MV-4-11 (cell line): ENCODE results near the gene CTNNA2.

Experiments used
- DNase-seq: peaks from one replicate; lab custom pipeline; 2025; lab: John Stamatoyannopoulos, UW

Gene CTNNA2

DNA sequence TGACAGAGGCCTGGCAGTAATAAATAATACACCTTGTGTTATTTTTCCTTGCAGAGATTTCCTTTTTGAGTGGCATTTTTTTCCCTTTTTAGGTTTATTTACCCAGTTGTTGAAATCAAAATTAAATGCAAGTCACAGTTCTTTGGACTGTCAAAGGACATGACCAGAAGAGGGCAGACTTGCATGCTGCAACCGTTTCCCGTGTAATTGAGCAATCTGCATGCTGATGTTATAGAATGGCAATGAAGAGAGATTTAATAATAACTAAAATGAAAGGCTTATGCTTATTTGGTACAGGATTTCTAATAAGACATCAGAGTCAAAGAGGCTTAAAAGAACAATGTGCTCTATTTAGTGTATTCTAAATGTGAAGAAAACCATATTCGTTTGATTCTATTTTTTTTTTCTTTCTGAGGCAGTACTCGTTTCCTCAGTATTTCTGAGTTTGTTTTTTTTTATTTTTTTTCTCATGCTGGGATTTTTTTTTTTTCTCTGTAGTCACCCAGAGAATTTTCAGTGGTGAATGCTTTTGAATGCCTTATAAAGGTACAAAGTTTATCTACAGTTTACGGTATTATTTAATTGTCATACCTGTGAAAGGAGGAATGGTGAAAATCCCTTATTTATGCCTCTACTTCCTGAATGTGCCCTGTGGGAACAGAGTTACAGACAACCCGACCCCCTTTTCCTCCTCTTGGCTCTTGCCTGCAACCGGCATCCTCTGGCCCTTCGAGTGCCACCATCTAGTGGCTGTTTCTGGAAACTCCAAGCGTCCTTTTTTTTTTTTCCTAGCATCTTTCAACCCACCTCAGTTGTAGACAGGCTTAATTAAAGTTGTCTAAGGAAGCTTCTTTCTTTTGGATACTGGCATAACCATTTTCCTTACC, 423.2 kb downstream of the CTNNA2 start:
- DNase-seq, result peak; percentile 41

DNA sequence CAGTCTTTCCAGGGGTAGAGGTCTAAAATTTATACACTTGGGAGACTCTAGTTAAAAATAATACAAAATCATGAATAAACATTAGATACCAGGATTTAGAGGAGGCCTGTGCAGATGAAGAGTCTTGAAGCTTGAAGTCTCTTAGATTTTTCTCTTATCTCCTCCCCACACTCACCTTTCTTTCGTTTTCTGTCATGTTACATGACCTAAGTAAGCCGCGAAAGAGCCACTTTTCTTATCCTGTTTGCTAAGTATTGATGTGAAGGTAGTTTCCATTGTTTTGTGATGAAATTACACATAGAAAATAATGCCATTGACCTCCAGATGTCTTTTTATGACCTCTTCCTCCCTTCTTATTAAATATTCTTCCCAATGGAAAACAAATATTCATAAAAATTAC, 423.9 kb downstream of the CTNNA2 start:
- no peak for DNase-seq

DNA sequence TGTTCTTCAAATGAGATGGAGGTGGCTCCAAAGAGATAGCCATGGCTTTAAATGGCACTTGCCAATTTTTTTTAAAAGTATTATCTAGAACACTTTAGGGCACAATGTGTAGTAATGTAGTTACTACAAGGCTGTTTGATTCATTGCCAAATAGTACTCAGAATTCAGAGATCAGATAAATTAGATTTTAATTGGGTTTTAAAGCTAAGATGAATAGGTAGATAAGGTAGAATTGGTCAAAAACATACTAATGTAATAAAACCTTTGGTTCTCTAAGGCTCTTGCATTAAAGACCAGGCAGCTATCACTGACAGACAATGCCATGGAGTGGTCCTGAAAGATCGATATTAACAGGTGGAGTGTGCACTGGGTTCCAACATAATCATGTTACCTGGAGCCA, 425.8 kb downstream of the CTNNA2 start:
- DNase-seq, result no peak

DNA sequence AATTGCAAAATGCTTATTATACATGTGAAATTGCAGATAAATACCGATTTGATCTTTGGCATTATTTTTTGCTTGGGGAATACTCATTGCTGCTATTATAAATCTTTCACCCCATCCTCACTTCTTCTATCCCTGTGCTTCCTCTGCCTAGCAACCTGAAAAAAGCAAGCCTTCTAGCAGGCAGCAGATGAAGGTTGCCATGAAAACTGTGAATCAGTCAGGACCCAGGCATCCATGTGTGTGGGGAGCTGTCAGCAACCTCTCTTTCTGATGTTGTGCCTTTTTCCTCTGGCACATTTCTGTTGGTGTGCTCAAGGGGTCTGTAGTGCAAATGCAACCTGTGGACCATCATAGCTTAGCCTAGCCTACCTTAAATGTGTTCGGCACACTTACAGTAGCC, 427.5 kb downstream of the CTNNA2 start:
- no peak for DNase-seq

DNA sequence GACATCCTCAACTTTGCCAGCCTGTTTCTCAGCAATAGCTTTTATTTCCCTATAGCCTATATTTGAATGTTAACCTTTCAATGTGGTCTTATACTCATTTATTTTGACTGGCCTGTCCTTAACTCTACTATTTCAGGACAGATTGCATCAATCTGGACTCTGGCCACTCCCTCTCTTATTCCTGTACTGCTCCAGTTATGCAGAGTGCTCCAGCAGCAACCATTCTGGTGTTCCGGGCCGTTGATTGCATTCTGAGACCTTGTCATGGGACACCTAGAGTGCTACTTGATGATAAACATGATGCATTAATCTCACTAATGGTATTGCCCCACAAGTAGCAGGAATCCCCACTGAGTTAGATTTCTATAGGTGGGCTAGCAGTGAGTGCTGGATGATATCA, 428.3 kb downstream of the CTNNA2 start:
- DNase-seq, result no peak

DNA sequence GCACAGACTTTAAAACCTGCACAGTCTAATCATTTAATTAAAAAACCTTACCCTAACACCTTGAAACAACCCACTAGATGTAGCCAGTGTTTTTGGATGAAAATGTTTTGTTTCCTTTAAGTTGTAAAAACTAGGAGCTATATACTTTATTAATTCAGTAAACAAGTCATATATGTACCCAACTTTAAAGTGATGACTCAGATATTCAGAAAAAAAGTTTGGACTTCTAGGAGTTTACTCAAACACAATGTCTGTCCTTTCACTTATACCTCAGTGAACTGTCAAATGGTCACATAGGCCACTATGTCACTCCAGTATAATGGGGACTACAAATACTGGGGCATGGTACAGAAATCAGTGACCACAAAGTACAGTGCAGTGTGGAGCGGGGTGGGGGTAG, 431.4 kb downstream of the CTNNA2 start:
- DNase-seq, result no peak

DNA sequence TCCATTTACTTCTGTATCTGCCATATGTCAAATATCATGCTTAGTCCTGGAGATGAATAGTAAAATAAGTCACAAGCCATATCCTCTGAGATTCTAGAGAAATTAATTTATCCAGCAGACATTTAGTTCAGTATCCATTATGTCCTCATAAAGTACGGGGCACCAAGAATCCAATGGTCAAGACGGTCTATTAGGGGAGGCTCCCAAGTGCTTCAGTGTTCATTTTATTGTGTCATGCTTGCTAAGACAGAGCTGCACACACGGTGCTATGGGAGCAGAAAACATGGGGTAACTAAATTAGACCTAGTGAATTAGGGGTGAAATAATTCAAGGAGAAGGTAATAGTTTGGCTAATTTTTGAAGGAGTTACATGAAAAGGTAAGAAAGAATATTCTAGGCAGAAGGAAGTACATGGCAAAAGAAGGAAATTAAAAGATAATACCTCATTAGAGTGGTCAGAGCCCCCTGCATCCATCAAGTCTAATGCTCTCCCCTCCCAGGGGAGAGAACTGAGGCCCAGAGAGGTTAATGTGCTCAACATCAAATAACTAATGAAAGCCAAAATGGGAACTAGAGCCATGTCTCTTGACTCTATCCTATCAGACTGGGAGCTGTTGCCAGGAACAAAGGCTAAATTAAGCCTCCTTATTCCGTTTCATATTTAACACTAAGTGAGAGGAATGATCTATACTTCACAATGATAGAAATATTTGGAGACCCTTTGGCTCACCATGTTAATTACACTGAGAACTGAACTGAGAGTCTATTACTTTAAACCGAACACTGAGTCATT, 433.0 kb downstream of the CTNNA2 start:
- no peak for DNase-seq

DNA sequence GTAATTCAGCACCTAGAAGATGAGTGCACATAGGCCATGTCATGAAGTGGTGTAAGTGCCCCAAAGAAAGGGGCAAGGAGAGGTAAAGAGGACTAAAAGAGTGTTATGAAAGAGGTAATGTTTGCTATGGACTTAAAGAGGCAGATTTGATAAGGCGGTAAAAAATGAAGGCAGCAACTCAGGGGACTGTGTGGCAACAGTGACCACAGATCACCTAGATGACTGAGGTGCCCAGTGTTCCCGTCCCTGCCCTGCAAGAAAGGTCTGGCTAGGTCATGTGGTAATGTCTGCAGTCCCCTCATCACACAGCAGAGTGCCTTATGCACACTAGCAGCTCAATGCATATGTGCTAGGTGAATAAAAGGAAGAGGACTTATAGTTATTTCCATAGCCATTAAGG, 434.9 kb downstream of the CTNNA2 start:
- DNase-seq, result no peak

DNA sequence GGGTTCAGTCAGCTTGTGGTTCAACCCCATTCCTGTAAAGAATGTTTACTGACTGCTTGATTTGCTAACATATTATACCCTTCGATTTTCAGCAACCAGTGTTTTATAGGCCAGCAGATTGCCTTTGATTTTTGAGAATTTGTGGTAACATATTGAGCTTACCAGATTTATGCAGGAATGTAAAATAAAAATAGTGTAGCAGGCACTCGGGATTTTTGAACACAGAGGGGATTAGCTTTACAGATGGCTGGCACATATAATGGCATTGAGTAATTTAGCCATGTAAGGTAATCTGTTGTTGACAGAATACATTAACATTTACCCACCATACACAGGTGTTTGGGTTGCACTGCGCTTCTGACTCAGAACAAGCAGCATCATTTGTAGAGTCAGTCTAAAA, 437.7 kb downstream of the CTNNA2 start:
- no peak for DNase-seq

DNA sequence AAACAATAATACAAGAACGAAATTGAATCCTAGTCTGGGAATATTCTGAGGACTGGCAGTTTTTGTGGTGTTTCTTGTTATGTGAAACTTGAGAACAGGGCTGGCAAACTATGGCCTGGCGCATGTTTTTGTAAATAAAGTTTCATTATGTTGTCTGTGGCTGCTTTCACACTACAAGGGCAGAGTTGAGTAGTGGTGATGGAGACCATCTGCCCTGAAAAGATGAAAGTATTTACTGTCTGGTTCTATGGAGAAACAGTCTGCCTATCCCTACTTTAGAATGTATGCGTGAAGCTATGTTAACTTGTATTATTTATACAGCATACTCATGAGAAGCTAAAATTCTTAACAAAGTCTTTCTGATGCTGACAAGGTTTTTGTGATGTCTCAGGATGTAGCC, 439.8 kb downstream of the CTNNA2 start:
- no peak for DNase-seq

DNA sequence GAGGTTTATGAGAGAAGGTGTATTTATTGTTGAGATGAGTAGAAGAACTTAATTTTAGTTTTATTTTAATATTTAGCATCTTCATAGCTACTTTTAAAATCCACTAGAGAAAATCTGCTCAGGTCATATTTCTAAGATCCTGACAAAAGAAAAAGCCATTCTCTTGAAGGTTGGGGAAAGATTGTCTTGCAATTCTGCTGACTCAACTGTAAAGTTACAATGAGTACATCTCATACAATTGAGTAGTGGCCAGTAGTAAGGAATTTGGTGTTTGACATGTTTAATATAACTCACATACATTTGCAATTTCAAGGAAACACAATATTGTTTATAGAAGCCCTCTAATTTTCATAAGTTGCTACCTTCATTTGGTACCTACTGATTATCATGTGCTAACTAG, 447.2 kb downstream of the CTNNA2 start:
- DNase-seq, result no peak

DNA sequence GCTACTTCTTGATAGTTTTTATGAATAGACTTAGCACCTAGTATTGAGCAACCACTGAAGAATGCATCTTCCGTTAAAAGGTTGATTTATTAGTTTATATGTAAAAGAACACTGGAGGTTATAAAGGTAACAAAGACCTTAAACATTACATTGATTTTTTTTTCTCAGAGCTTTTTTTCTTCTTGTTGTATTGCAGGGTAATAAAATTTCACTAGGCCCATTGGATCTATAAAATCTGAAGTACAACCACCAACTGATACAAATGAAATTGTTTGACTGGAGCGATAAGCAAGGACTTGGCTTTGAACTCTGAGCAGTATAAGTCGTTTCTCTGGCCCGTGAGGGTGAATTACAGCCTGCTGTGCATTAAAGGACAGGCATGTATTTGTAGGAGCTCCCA, 447.7 kb downstream of the CTNNA2 start:
- DNase-seq, result no peak

DNA sequence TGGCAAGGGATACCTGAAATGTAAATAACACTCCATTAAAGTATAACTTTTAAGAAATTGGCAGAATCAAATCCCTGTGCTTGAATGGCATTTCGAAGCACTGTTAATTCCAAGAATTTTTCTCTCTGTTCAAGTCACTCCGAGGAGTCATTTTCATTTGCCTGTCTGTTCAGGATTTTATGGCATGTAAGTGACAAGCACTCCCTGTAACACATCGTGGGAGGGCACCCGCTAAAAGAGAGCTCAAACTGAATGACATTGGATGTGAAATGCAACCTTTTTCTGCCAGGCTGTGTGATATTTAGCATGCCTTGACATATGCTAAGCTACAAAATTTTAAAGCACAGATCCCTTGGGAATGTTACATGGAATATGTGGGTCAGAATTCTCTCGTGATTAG, 452.1 kb downstream of the CTNNA2 start:
- DNase-seq, result no peak

DNA sequence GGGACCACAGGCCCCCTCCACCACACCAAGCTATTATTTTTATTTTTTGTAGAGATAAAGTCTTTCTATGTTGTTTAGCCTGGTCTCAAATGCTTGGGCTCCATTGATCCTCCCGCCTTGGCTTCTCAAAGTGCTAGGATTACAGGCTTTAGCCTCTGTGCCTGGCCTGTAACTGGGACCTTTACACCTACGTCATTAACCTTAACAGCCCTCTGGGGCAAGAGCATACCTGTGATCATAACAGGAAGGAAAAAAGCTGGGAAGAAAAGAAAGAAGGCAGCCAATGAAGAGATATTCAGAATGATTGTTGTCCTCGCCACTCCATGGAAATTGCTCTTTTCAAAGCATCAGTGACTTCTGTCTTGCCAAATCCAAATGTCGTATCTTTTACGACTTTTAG, 453.5 kb downstream of the CTNNA2 start:
- no peak for DNase-seq

DNA sequence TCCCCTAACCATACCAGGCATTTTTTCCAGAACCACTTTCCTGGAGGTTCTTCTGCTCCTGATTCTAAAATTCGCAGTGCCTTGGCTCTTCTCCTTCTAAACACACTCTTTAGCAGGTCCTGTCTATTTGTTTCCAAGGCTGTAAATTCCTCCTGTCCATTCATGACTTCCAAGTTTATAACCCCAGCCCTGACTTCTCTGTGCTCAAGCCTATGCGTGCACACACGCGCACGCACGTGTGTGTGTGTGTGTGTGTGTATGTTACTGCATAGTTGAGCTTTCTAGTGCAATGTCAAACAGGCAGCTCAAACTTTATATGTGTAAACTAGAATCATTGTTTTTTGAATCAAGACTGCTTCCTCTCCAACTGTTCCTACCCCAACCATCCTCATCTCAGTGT, 454.0 kb downstream of the CTNNA2 start:
- no peak for DNase-seq

DNA sequence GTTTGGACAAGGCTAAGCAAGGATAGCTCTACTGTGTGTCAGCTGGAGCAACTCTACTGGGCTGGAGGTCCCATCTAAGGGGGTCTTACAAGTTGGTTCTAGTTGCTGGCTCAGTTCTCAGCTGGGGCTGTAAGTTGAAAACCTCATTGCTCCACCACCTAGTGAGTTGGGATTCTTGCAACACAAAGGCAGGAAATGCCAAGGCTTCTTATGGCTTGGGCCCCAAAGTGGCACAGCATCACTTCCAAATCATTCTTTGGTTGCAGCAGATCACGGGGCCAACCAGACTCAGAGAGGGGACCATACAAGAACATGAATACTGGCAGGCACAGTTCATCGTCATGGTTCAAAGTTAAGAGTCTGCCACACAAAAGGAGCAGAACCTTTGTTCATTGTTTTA, 459.0 kb downstream of the CTNNA2 start:
- no peak for DNase-seq

DNA sequence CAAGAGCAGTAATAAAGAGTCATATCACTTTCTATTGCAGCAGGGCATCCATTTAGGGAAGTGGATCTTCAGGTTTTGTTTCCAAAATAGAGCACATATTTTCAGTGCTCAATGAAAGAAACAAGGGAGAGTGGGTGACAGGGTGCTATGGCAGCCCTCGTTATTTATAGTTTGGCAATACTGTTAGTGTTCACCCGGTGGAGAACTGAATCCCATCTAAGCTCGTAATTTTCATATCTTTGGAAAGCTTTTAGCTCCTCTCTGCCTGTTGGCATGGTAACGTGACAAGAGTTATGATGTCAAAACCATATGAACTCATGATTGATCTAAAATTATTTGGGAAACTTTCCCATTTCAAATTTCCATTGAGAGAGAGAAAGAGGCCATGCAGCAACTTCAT, 459.8 kb downstream of the CTNNA2 start:
- DNase-seq, result peak; percentile 27

DNA sequence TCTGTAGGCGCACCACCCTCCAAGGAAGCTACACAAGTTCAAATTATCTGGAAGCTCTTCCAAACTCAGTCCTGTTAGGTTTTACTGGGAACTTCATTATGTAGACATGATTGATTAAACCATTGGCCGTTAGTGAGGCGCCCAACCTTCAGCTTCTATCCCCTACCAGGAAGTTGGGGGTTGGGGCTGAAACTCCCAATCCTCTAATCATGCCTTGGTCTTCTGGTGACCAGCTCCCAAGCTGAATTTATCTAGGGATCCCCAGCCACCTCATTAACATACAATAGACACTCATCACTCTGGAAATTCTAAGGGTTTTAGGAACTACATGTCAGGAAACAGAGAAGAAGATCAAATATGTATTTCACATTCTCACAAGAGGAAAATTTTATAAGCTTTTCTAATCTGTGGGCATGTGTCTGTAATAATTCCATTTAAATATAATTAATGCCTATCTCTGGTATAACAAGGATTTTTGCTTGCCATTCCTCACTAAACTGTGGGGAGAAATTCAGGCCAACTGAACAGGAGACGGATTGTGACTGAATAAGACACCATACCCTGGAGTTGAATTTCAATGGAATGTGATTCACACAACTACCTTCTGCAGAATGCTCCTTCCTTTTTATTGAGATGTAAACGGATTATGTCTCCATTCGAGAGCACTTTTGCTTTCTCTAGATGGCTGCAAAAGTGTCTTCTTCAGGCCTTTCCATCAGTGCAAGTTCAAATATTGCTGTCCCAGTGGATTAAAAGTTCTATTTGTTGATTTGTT, 463.1 kb downstream of the CTNNA2 start:
- DNase-seq, result no peak

DNA sequence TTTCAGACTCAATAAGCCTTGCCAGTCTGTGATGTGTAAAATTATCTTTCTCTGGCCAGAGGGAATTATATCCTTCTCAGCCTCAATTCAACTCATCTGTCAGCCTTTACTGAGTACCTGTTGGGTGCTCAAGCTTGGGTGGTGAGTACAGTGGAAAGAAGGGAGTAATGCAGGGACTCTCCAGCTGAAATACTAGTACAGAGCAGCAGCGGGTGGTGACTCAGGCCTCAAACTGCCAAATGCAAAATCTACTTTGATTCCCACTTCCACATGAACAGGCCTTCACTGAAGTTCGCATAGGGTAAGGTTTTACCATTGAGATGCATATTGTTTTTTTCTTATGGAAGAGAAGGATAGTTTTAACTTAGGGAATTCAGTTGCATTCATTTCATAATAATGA, 464.9 kb downstream of the CTNNA2 start:
- DNase-seq, result no peak

DNA sequence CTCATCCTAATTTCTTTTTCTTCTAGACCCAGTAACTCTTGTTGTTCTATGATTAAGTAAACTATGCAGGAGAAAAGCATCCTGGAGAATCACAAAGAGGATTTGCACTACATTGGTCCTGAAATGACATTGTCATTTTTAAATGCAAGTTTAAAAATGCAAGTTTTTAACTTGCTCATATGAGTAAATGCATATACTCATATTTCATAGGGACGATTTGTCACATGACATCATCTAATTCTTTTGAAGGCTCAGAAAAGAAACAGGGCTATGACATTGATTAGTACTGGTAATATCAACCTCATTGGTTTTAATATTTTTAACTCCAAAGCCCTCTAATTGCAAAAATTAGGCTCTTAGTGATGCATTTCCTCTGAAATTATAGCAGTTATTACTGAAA, 467.3 kb downstream of the CTNNA2 start:
- DNase-seq, result no peak

DNA sequence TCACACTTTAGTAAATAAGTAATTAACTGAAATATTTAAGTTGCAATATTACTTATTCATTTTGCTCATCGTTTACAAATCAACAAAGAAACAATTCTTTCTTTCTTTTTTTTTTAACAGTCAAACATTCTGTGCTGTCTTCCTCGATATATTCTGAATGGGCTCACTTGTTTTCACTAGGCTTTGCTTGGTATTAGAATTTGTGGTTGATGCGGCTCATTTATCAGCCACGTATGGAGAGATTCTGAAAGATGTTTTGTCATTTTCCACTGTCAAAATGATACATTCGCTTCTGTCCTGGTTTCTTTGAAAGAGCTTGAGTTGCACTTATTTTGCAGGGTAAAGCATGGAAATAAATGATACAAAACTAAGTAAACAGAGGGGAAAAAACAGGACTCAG, 468.0 kb downstream of the CTNNA2 start:
- no peak for DNase-seq

DNA sequence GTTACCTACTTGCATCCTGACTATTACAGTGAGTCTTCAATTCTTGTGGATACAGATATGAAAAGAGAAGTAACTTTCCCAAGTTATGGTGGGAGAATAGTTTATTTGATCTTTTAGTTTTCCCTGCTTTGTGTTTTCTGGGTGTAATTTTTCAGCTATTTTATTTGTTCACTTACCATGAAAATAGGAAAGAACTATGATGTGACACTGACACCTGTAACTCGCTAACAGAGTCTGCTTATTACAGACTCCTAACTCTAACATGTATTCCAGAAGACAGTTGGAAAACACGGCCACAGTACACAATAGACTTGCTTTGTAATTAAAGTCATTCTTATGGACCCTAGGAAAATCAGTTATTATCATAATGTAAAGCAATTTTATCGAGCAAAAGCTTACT, 468.5 kb downstream of the CTNNA2 start:
- no peak for DNase-seq

DNA sequence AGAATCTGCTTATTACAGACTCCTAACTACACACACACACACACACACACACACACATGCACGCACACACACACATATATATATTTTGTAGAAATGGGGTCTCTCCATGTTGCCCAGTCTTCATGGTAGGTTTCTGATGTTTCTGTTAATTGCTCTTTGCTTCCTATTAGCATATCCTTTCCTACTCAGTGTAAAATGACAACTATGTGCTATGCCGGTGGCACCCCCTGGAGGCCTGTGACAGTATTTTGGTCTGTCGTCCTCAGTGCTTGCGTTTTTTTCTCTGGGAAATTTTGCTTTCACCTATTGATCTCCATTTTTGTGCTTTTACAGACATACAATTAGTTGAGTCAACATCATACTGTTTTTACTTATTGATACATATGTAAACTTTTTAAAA, 469.6 kb downstream of the CTNNA2 start:
- DNase-seq, result no peak
